Dedifferentiated amniotic fluid mesenchymal stem cell (primary cell): ENCODE data around the gene HSD11B1L.
A peak's percentile ranks its signal among the peaks of the same experiment; 100 is the strongest.

ENCODE experiments used
- DNase-seq: peaks from one replicate; pipeline ENCODE4 v3.0.0-alpha.2; 2016; ENCODE audit errors: extremely low spot score

Gene HSD11B1L

GRCh38 chr19:5667751-5668271 lies 13.0 kb upstream of the HSD11B1L start:
- no peak for DNase-seq

- DNase-seq = no peak
Observed at GRCh38 chr19:5669212-5669611, 11.6 kb upstream of the HSD11B1L start.

GRCh38 chr19:5671600-5671999 lies 9.2 kb upstream of the HSD11B1L start:
- DNase-seq = no peak

GRCh38 chr19:5672708-5673459 lies 7.9 kb upstream of the HSD11B1L start:
- no peak for DNase-seq

- no peak for DNase-seq
Observed at GRCh38 chr19:5673752-5674151, 7.1 kb upstream of the HSD11B1L start.

GRCh38 chr19:5674714-5675113 lies 6.1 kb upstream of the HSD11B1L start:
- DNase-seq = no peak

GRCh38 chr19:5676105-5676771 lies 4.6 kb upstream of the HSD11B1L start:
- DNase-seq = no peak

GRCh38 chr19:5676772-5677105 lies 4.1 kb upstream of the HSD11B1L start:
- no peak for DNase-seq

- no peak for DNase-seq
Observed at GRCh38 chr19:5677136-5677535, 3.7 kb upstream of the HSD11B1L start.

- no peak for DNase-seq
Observed at GRCh38 chr19:5677580-5677979, 3.2 kb upstream of the HSD11B1L start.

GRCh38 chr19:5678071-5678718 lies 2.6 kb upstream of the HSD11B1L start:
- no peak for DNase-seq

GRCh38 chr19:5679289-5680083 lies 1.3 kb upstream of the HSD11B1L start:
- DNase-seq = no peak

- peak; percentile 19 for DNase-seq
Observed at GRCh38 chr19:5680084-5680436, 767 bp upstream of the HSD11B1L start.

- DNase-seq = no peak
Observed at GRCh38 chr19:5681391-5682106, 722 bp downstream of the HSD11B1L start.

- no peak for DNase-seq
Observed at GRCh38 chr19:5682107-5682482, 1.3 kb downstream of the HSD11B1L start.

GRCh38 chr19:5683177-5683886 lies 2.5 kb downstream of the HSD11B1L start:
- DNase-seq = no peak

GRCh38 chr19:5684694-5685430 lies 4.0 kb downstream of the HSD11B1L start:
- no peak for DNase-seq

GRCh38 chr19:5686326-5686646 lies 5.5 kb downstream of the HSD11B1L start:
- DNase-seq = no peak

GRCh38 chr19:5686647-5687359 lies 6.0 kb downstream of the HSD11B1L start:
- DNase-seq = peak; percentile 82
